Measurements from ENCODE around the gene PTPRB. TPM values are rescaled to one million over a fixed set of nuclear protein-coding genes. Genes with fewer than 3 reads are reported as not detected.

PTPRB gene
- total and polyA plus RNA-seq, 2 of the 8 experiments (the other 6 are each of a cell fraction or from before 2014, with no cell fraction given), result 0.36 to 0.58 TPM

GRCh38 chr12:70605976-70606375 lies 31.3 kb downstream of the PTPRB start:
- peaks cover 0 to 3% (median 0%) of the 10 kb centered on the region in 4 experiments; a peak in 2 of 7 replicates for H3K4me1 ChIP-seq (replicated peaks in 1 of 4; ENCODE audit: control insufficient read depth in 3 of 4, insufficient read depth in 4 of 4, low read length in 3 of 4)
- H2BK15ac ChIP-seq (ENCODE audit: low read length), result no peak overlapping the region
- ChIA-PET POLR2A (ENCODE audit: partially characterized antibody) (no interaction called here), CTCF (ENCODE audit: partially characterized antibody) (interaction anchor here (0.5 to 1.9 kb wide), 5 partner anchors 16 to 727 kb away, joined by 3 to 10 read pairs (median 3); no protein-coding TSS in a partner anchor)
- H3K4me3 ChIP-seq (ENCODE audit: extremely low read depth in 1 of 4, insufficient read depth in 2 of 4, low read depth in 3 of 4, low read length in 4 of 4), result no peak overlapping the region
- H3K36me3 ChIP-seq (ENCODE audit: control insufficient read depth in 2 of 4, insufficient read depth in 4 of 4, low read length in 3 of 4), result no peaks in the 10 kb centered on the region
- H3K4ac ChIP-seq (replicated peaks; ENCODE audit: insufficient read length, low read depth, low read length), result no peak overlapping the region
- DNase-seq (ENCODE audit: low read depth in 1 of 2, low spot score in 2 of 2), result no peak
- no peak overlapping the region for H2BK20ac ChIP-seq (ENCODE audit: low read length)
- H3K56ac ChIP-seq (replicated peaks; ENCODE audit: insufficient read length, low read depth, low read length), result no peak overlapping the region
- H3K4me2 ChIP-seq (ENCODE audit: insufficient read depth in 1 of 2, low read depth in 2 of 2, low read length in 2 of 2), result no peak overlapping the region
- no peaks in the 10 kb centered on the region for H4K20me1 ChIP-seq (replicated peaks in 1 of 2; ENCODE audit: control insufficient read depth in 1 of 2, insufficient read depth in 2 of 2, low read length in 2 of 2)
- H4K8ac ChIP-seq (ENCODE audit: extremely low read depth, insufficient read depth, low read length), result no peak overlapping the region
- H3K9me3 ChIP-seq (ENCODE audit: insufficient read depth in 2 of 2, low read depth in 1 of 2, low read length in 1 of 2), result 0 out of 4 replicates have a peak, but pooled peaks cover 0 to 3% of the 10 kb centered on the region in 2 experiments
- no peak overlapping the region for H2BK12ac ChIP-seq (ENCODE audit: low read depth, low read length)
- no peak overlapping the region for H2AFZ ChIP-seq (ENCODE audit: low read length)
- 90% methylated on average over 5 of the region's 5 CpGs; no CpG with 5 or more reads in 1 of the 2 experiments for WGBS, 2 experiments (ENCODE audit: extremely low coverage in 1 of 2, insufficient coverage in 1 of 2, insufficient read length in 1 of 2, insufficient replicate concordance in 2 of 2, low coverage in 1 of 2, low lambda C conversion rate in 2 of 2, missing lambda C conversion rate in 1 of 2)
- H3K79me1 ChIP-seq (ENCODE audit: low read depth, low read length), result no peaks in the 10 kb centered on the region
- peaks cover 0 to 14% (median 11%) of the 10 kb centered on the region in 4 experiments; a peak in 5 of 7 replicates for H3K27me3 ChIP-seq (replicated peaks in 1 of 4; ENCODE audit: control insufficient read depth in 3 of 4, extremely low read depth in 1 of 4, insufficient read depth in 3 of 4, low read length in 3 of 4)
- no peak overlapping the region for H2BK5ac ChIP-seq (ENCODE audit: low read depth, low read length)
- peaks cover 3% of the 10 kb centered on the region; the same call in 1 of the 2 replicates for H3K23me2 ChIP-seq (ENCODE audit: low read depth, low read length)
- no peak overlapping the region for H4K5ac ChIP-seq (ENCODE audit: insufficient read length, low read depth, low read length)
- H3K14ac ChIP-seq (ENCODE audit: insufficient read length), result no peak overlapping the region
- TF ChIP-seq CHD1 (IDR thresholded peaks at IDR 0.05; ENCODE audit: low read depth, low read length), result no peak
- no peak for TF ChIP-seq TAF7 (optimal IDR thresholded peaks at IDR 0.05; ENCODE audit: borderline replicate concordance, low read depth, low read length)
- no peak for TF ChIP-seq MAX (IDR thresholded peaks at IDR 0.05)
- no peak for TF ChIP-seq JUN (IDR thresholded peaks at IDR 0.05; ENCODE audit: low read depth, low read length)
- no peak for TF ChIP-seq EP300 (IDR thresholded peaks at IDR 0.05; ENCODE audit: borderline replicate concordance in 1 of 2, low read depth in 2 of 2, low read length in 2 of 2)
- no peak for TF ChIP-seq SP2 (IDR thresholded peaks at IDR 0.05; ENCODE audit: low read length)
- TF ChIP-seq RAD21 (IDR thresholded peaks at IDR 0.05 in 1 of 2, conservative IDR thresholded peaks at IDR 0.05 in 1 of 2; ENCODE audit: low read depth in 2 of 2, low read length in 2 of 2), result no peak
- no peak for TF ChIP-seq ATF2 (IDR thresholded peaks at IDR 0.05; ENCODE audit: low read length)
- H4K91ac ChIP-seq (replicated peaks; ENCODE audit: insufficient read length, low read length), result no peak overlapping the region
- no peak overlapping the region for H2BK120ac ChIP-seq (replicated peaks; ENCODE audit: low read depth, low read length)
- FAIRE-seq, result no peak
- H2AK5ac ChIP-seq (ENCODE audit: low read depth, low read length), result no peak overlapping the region
- H3K23ac ChIP-seq (ENCODE audit: insufficient read length), result no peak overlapping the region
- no peaks in the 10 kb centered on the region for H3K79me2 ChIP-seq (ENCODE audit: control insufficient read depth in 1 of 2, insufficient read depth in 2 of 2, low read length in 2 of 2)
- no peak overlapping the region for H3K18ac ChIP-seq (ENCODE audit: extremely low read depth, low read length)
- H3K9ac ChIP-seq (replicated peaks in 1 of 4; ENCODE audit: extremely low read depth in 1 of 4, low read depth in 3 of 4, low read length in 3 of 4), result no peak overlapping the region
- no peak overlapping the region for H3K27ac ChIP-seq (ENCODE audit: low read depth, low read length)

Measured in H1 (cell line).